ENCODE measurements around the gene SRGAP2B. TPM values are rescaled to one million over a fixed set of nuclear protein-coding genes. Genes with fewer than 3 reads are reported as not detected.
"Not testable (repeated sequence)": the region's sequence is repeated elsewhere in the genome, so short reads cannot be mapped to it uniquely, and the experiment has no call there.

The SRGAP2B gene
- total and polyA plus RNA-seq, 2 of the 4 experiments (the other 2 are of a cell fraction): 15.9 to 50.7 TPM

- DNase-seq; CTCF ChIA-PET; H2BK5ac ChIP-seq (ENCODE audit: low read depth, low read length, poor library complexity, severe bottlenecking); H3K4me3 ChIP-seq (ENCODE audit: insufficient read depth, low read depth, low read length); H3K4ac ChIP-seq (ENCODE audit: low read depth, low read length); H3K4me2 ChIP-seq (ENCODE audit: low read depth, low read length); H3K18ac ChIP-seq (ENCODE audit: low read depth, low read length); H3K23ac ChIP-seq (ENCODE audit: low read depth, low read length); BruUV-seq (replicated peaks); H4K8ac ChIP-seq (ENCODE audit: low read depth in 2 of 2, low read length in 2 of 2); H3K79me1 ChIP-seq (ENCODE audit: low read depth in 1 of 2, low read length in 2 of 2); POLR2A ChIA-PET (ENCODE audit: unreplicated experiment); H3K9me3 ChIP-seq (ENCODE audit: control insufficient read depth, insufficient read depth, low read length); H2AK5ac ChIP-seq (ENCODE audit: low read depth, low read length); H4K5ac ChIP-seq (ENCODE audit: low read depth, low read length); H3K36me3 ChIP-seq (ENCODE audit: control insufficient read depth, insufficient read depth, low read length); H3K27me3 ChIP-seq (ENCODE audit: control insufficient read depth, insufficient read depth, low read length); H2AFZ ChIP-seq (replicated peaks; ENCODE audit: low read length, poor library complexity); H4K20me1 ChIP-seq (ENCODE audit: insufficient read depth, low read length); H4K91ac ChIP-seq (ENCODE audit: insufficient read depth, low read depth, low read length); dilution Hi-C loops (cut with HindIII; ENCODE audit: low sequenced_read_pairs, unreplicated experiment); H3K56ac ChIP-seq (ENCODE audit: extremely low read depth, insufficient read depth, low read length); in situ Hi-C loops (cut with MboI; ENCODE audit: low sequenced_read_pairs); H2BK120ac ChIP-seq (ENCODE audit: low read depth, low read length); H3K9me1 ChIP-seq (ENCODE audit: insufficient read depth, low read length); intact Hi-C loops (cut with micrococcal nuclease); H2AK9ac ChIP-seq (replicated peaks; ENCODE audit: low read depth, low read length, poor library complexity); H2BK15ac ChIP-seq (ENCODE audit: low read depth, low read length); ATAC-seq (ENCODE audit: low read depth); H3K27ac ChIP-seq (ENCODE audit: insufficient read depth, low read length); H2BK20ac ChIP-seq (ENCODE audit: low read depth, low read length); H3K4me1 ChIP-seq (ENCODE audit: control insufficient read depth, insufficient read depth, low read length); H3K14ac ChIP-seq (replicated peaks; ENCODE audit: low read depth, low read length); H3K9ac ChIP-seq (ENCODE audit: low read depth, low read length): not testable (repeated sequence)
Observed at GRCh38 chr1:145025286-145025685, 69.8 kb downstream of the SRGAP2B start.

DNA sequence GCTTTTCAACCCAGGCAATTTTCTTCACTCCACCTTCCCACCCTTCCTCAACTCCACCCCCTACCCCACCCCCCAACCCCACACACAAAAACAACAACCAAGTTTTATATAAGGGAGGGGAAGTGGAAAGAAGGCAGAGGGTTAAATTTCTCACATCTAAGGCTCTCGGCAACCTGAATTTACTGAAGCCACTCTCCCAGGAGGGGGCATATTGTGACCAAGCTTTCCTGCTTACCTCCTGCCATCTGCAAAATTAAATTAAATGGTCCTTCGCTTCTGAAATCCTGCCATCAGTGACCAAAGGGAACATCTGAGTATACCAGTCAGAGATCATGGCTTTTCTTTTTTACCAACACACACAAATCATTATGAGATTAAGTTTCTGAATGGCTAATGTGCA is 72.9 kb downstream of the SRGAP2B start:
- H3K36me3 ChIP-seq (ENCODE audit: control insufficient read depth, insufficient read depth, low read length); ATAC-seq (ENCODE audit: low read depth); H3K18ac ChIP-seq (ENCODE audit: low read depth, low read length); H3K4me2 ChIP-seq (ENCODE audit: low read depth, low read length); H3K23ac ChIP-seq (ENCODE audit: low read depth, low read length); H2AK5ac ChIP-seq (ENCODE audit: low read depth, low read length); H2BK5ac ChIP-seq (ENCODE audit: low read depth, low read length, poor library complexity, severe bottlenecking); H3K9me1 ChIP-seq (ENCODE audit: insufficient read depth, low read length); H3K4me3 ChIP-seq (ENCODE audit: insufficient read depth, low read depth, low read length); H3K27ac ChIP-seq (ENCODE audit: insufficient read depth, low read length); H4K5ac ChIP-seq (ENCODE audit: low read depth, low read length); H2AK9ac ChIP-seq (replicated peaks; ENCODE audit: low read depth, low read length, poor library complexity); H2BK120ac ChIP-seq (ENCODE audit: low read depth, low read length); intact Hi-C loops (cut with micrococcal nuclease); H3K4me1 ChIP-seq (ENCODE audit: control insufficient read depth, insufficient read depth, low read length); H3K4ac ChIP-seq (ENCODE audit: low read depth, low read length); H3K56ac ChIP-seq (ENCODE audit: extremely low read depth, insufficient read depth, low read length); BruUV-seq (replicated peaks); POLR2A ChIA-PET (ENCODE audit: unreplicated experiment); in situ Hi-C loops (cut with MboI; ENCODE audit: low sequenced_read_pairs); DNase-seq; H3K9me3 ChIP-seq (ENCODE audit: control insufficient read depth, insufficient read depth, low read length); H2BK20ac ChIP-seq (ENCODE audit: low read depth, low read length); H4K8ac ChIP-seq (ENCODE audit: low read depth in 2 of 2, low read length in 2 of 2); H4K20me1 ChIP-seq (ENCODE audit: insufficient read depth, low read length); H3K79me1 ChIP-seq (ENCODE audit: low read depth in 1 of 2, low read length in 2 of 2); H2AFZ ChIP-seq (replicated peaks; ENCODE audit: low read length, poor library complexity); H3K9ac ChIP-seq (ENCODE audit: low read depth, low read length); H3K27me3 ChIP-seq (ENCODE audit: control insufficient read depth, insufficient read depth, low read length); H3K14ac ChIP-seq (replicated peaks; ENCODE audit: low read depth, low read length); H4K91ac ChIP-seq (ENCODE audit: insufficient read depth, low read depth, low read length); H2BK15ac ChIP-seq (ENCODE audit: low read depth, low read length); dilution Hi-C loops (cut with HindIII; ENCODE audit: low sequenced_read_pairs, unreplicated experiment); CTCF ChIA-PET: not testable (repeated sequence)
- WGBS, 2 experiments (ENCODE audit: extremely low coverage in 2 of 2, insufficient read length in 1 of 2): no CpG with 5 or more reads among the region's 2 CpGs
